Stomach smooth muscle (tissue), 2 donors: ENCODE data around the gene KSR2.

ENCODE experiments used
- H3K27ac ChIP-seq: one replicate; pipeline ENCODE4 v1.7.0; 2013; ENCODE audit warnings: mild to moderate bottlenecking, low read length, inconsistent platforms
- H3K27me3 ChIP-seq, 2 donors: one replicate each; pipeline ENCODE4 v1.7.0; 2013; ENCODE audit warnings: low read length in 2 of 2; ENCODE audit not compliant: insufficient read depth in 2 of 2, control insufficient read depth in 1 of 2
- H3K36me3 ChIP-seq, 2 donors: one replicate each; pipeline ENCODE4 v1.7.0; 2013; ENCODE audit warnings: low read length in 2 of 2; ENCODE audit not compliant: control insufficient read depth in 2 of 2, insufficient read depth in 2 of 2
- H3K4me1 ChIP-seq: one replicate; pipeline ENCODE4 v1.7.0; 2013; ENCODE audit warnings: low read length; ENCODE audit not compliant: control insufficient read depth, insufficient read depth
- H3K4me3 ChIP-seq, 2 donors: one replicate each; pipeline ENCODE4 v1.7.0; 2013; ENCODE audit warnings: low read length in 2 of 2
- H3K9ac ChIP-seq, 2 donors: one replicate each; pipeline ENCODE4 v1.7.0; 2013; ENCODE audit warnings: low read length in 2 of 2, mild to moderate bottlenecking in 1 of 2
- H3K9me3 ChIP-seq, 2 donors: one replicate each; pipeline ENCODE4 v1.7.0; 2013; ENCODE audit warnings: low read length in 2 of 2; ENCODE audit not compliant: control insufficient read depth in 2 of 2
- donor health status: healthy.
- donor health status: Pancreatic carcinoma.

Gene KSR2

DNA sequence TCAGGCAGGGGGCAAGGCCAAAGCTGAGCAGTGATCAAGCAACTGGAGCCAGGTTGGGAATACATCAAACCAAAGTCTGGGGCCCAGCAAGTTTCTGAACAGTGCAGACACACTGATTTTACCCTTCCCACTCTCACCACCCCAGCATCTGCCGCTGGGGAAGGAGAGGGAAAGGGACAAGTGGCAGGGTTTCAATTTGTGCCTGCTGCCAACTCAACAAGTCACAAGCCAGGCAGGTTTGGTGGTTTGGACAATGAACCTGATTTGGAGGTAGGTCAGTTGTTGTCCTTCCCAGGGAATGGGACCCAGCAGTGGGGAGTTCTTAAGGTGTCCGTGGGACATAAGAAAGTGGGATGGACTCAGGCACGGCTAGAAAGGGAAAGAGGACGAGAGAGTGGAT, 455.4 kb downstream of the KSR2 start:
- Histone ChIP-seq H3K4me1 (peaks cover 4% of the 10 kb centered on the region), H3K27me3 (peaks cover 1 to 2% of the 10 kb centered on the region in 2 donors), H3K36me3 (no peaks in the 10 kb centered on the region), H3K9ac (no peak overlapping the region), H3K9me3 (no peaks in the 10 kb centered on the region), H3K27ac (no peak overlapping the region), H3K4me3 (no peak overlapping the region)

- Histone ChIP-seq H3K4me1 (peaks cover 1% of the 10 kb centered on the region), H3K9me3 (peaks cover 0 to 7% of the 10 kb centered on the region in 2 donors), H3K27me3 (peaks cover 0 to 3% of the 10 kb centered on the region in 2 donors), H3K27ac (no peak overlapping the region), H3K9ac (no peak overlapping the region), H3K36me3 (no peaks in the 10 kb centered on the region), H3K4me3 (no peak overlapping the region)
Measured at GRCh38 chr12:117508468-117508867, 460.3 kb downstream of the KSR2 start.

GRCh38 chr12:117507548-117507947, 461.2 kb downstream of the KSR2 start:
- H3K4me3 ChIP-seq, result no peak overlapping the region

GRCh38 chr12:117506333-117506732, 462.5 kb downstream of the KSR2 start:
- Histone ChIP-seq H3K27me3 (peaks cover 0 to 3% of the 10 kb centered on the region in 2 donors), H3K36me3 (no peaks in the 10 kb centered on the region), H3K4me3 (no peak overlapping the region), H3K9me3 (peaks cover 0 to 7% of the 10 kb centered on the region in 2 donors), H3K4me1 (no peaks in the 10 kb centered on the region), H3K27ac (no peak overlapping the region), H3K9ac (no peak overlapping the region)

More at GRCh38 chr12:117507548-117507947, 461.2 kb downstream of the KSR2 start:
- H3K9ac ChIP-seq, result no peak overlapping the region
- H3K27ac ChIP-seq, result no peak overlapping the region
- peaks cover 0 to 3% of the 10 kb centered on the region in 2 donors for H3K27me3 ChIP-seq
- H3K9me3 ChIP-seq, result peaks cover 0 to 7% of the 10 kb centered on the region in 2 donors
- no peaks in the 10 kb centered on the region for H3K36me3 ChIP-seq
- H3K4me1 ChIP-seq, result no peaks in the 10 kb centered on the region

DNA sequence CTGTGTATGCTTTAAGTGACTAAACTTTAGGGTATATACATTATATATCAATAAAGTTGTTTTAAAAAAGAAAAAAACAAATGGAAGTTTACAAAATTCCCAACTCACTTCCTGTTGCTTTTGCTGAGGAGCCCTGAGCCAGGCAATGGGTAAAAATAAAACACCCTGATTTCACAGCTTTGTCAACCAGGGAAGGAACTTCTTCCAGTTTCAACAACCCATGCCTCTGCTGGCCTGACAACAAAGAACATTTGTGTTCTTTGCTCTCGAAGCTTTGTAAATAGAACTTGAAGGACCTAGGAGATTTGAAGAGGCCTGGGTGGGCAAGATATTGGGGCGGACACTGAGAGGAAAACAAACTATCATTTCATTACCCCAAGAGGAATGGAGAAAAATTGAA, 466.2 kb downstream of the KSR2 start:
- no peaks in the 10 kb centered on the region for H3K36me3 ChIP-seq
- no peak overlapping the region for H3K4me3 ChIP-seq
- H3K9me3 ChIP-seq, result peaks cover 0 to 7% of the 10 kb centered on the region in 2 donors
- H3K9ac ChIP-seq, result no peak overlapping the region
- no peak overlapping the region for H3K27ac ChIP-seq
- no peaks in the 10 kb centered on the region for H3K27me3 ChIP-seq
- H3K4me1 ChIP-seq, result no peaks in the 10 kb centered on the region

DNA sequence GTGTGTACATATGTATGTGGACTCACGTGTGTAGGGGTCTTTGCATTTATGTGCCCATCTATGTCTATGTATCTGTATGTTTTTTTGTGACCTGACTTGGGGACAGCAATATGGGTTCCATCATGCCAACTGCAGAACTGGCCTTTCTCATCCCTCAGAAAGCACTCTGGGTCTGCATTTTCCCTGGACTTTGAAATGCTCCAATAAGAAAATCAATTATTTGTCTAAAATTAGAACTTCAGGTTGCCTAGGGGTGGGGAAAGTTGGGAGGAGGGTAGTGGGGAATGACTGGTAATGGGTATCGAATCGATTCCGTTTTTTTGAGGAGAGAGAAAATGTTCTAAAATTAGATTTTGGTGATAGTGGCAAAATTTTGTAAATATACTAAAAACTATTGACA, 466.6 kb downstream of the KSR2 start:
- Histone ChIP-seq H3K9ac (no peak overlapping the region), H3K4me1 (no peaks in the 10 kb centered on the region), H3K27me3 (no peaks in the 10 kb centered on the region), H3K27ac (no peak overlapping the region), H3K9me3 (peaks cover 0 to 7% of the 10 kb centered on the region in 2 donors), H3K4me3 (no peak overlapping the region), H3K36me3 (no peaks in the 10 kb centered on the region)

GRCh38 chr12:117501076-117501869, 467.5 kb downstream of the KSR2 start:
- no peaks in the 10 kb centered on the region for H3K4me1 ChIP-seq
- H3K36me3 ChIP-seq, result no peaks in the 10 kb centered on the region
- H3K9me3 ChIP-seq, result peaks cover 0 to 7% of the 10 kb centered on the region in 2 donors
- H3K9ac ChIP-seq, result no peak overlapping the region
- no peak overlapping the region for H3K27ac ChIP-seq
- no peaks in the 10 kb centered on the region for H3K27me3 ChIP-seq
- no peak overlapping the region for H3K4me3 ChIP-seq

- no peaks in the 10 kb centered on the region for H3K9me3 ChIP-seq
- H3K27ac ChIP-seq, result no peak overlapping the region
- H3K4me1 ChIP-seq, result no peaks in the 10 kb centered on the region
- H3K4me3 ChIP-seq, result no peak overlapping the region
- no peak overlapping the region for H3K9ac ChIP-seq
- H3K36me3 ChIP-seq, result no peaks in the 10 kb centered on the region
- no peaks in the 10 kb centered on the region for H3K27me3 ChIP-seq
Measured at GRCh38 chr12:117499759-117500485, 468.9 kb downstream of the KSR2 start.

- H3K4me3 ChIP-seq, result no peak overlapping the region
- H3K27ac ChIP-seq, result no peak overlapping the region
- no peaks in the 10 kb centered on the region for H3K9me3 ChIP-seq
- no peak overlapping the region for H3K9ac ChIP-seq
- no peaks in the 10 kb centered on the region for H3K36me3 ChIP-seq
- H3K4me1 ChIP-seq, result no peaks in the 10 kb centered on the region
- H3K27me3 ChIP-seq, result no peaks in the 10 kb centered on the region
Measured at GRCh38 chr12:117498880-117499279, 469.9 kb downstream of the KSR2 start.

DNA sequence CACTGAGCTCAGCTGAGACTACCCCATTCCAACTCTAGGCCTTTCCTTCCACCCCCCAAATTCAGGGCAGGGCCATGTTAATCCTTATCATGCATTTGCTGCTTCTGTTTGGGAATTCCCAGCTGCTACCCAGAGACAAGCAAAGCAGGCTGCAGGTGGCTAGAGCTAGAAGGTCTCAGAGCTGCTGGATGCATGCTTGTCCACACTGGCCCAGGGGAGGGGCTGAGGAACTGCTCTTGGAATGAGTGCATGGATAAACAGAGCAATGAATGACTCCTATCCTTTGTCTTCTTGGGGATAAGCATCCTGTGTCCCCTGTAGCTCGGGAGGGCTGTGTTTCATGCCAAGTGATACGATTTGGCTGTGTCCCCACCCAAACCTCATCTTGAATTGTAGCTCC, 470.5 kb downstream of the KSR2 start:
- Histone ChIP-seq H3K27ac (no peak overlapping the region), H3K9ac (no peak overlapping the region), H3K27me3 (no peaks in the 10 kb centered on the region), H3K4me3 (no peak overlapping the region), H3K4me1 (no peaks in the 10 kb centered on the region), H3K9me3 (no peaks in the 10 kb centered on the region), H3K36me3 (no peaks in the 10 kb centered on the region)

GRCh38 chr12:117497407-117497806, 471.4 kb downstream of the KSR2 start:
- Histone ChIP-seq H3K36me3 (no peaks in the 10 kb centered on the region), H3K27ac (no peak overlapping the region), H3K4me3 (no peak overlapping the region), H3K4me1 (no peaks in the 10 kb centered on the region), H3K9ac (no peak overlapping the region), H3K27me3 (no peaks in the 10 kb centered on the region), H3K9me3 (no peaks in the 10 kb centered on the region)
